Large intestine (tissue), 12 donors: ENCODE data around the gene MACO1. TPM values are rescaled to one million over a fixed set of nuclear protein-coding genes. Genes with fewer than 3 reads are reported as not detected.
"Not testable (repeated sequence)": the region's sequence is repeated elsewhere in the genome, so short reads cannot be mapped to it uniquely, and the experiment has no call there.

ENCODE experiments used
- DNase-seq, 2 donors: peaks; one replicate each; pipeline versions ENCODE4 v3.0.0 to v3.0.0-alpha.2; 2013
- H3K27ac ChIP-seq: one replicate; pipeline ENCODE4 v1.5.1; 2013; ENCODE audit warnings: low read length
- H3K27me3 ChIP-seq: 2 replicates; pipeline ENCODE4 v1.6.1; 2013; ENCODE audit warnings: low read length; ENCODE audit not compliant: control insufficient read depth, insufficient read depth
- H3K36me3 ChIP-seq: 2 replicates; pipeline ENCODE4 v1.6.1; 2013; ENCODE audit warnings: low read length; ENCODE audit not compliant: control insufficient read depth, insufficient read depth
- H3K4me1 ChIP-seq: one replicate; pipeline ENCODE4 v1.6.1; 2013; ENCODE audit warnings: low read length; ENCODE audit not compliant: control insufficient read depth, insufficient read depth
- H3K4me3 ChIP-seq: one replicate; pipeline ENCODE4 v1.5.1; 2013; ENCODE audit warnings: low read length
- H3K9me3 ChIP-seq: one replicate; pipeline ENCODE4 v1.6.1; 2013; ENCODE audit warnings: mild to moderate bottlenecking, low read depth, low read length, moderate library complexity; ENCODE audit not compliant: control insufficient read depth
- WGBS: methylation state at CpG from one replicate; pipeline ENCODE4 v1.1.5; 2013; ENCODE audit warnings: low lambda C conversion rate; ENCODE audit not compliant: insufficient coverage; 5-methylcytosine and 5-hydroxymethylcytosine counted together
- long read RNA-seq, 11 donors: transcript quantifications; one replicate each; lab custom pipeline, GENCODE V29; 2026
- polyA plus RNA-seq: library from polyadenylated mRNA; unstranded; fragments of 120-200 nt; gene quantifications from one replicate; pipeline ENCODE4 v1.2.1, GENCODE V29; 2013

The MACO1 gene
- polyA plus RNA-seq, result 17.5 TPM
- long read RNA-seq, donor 1, partial matches to known transcripts, result 0 of 1 reads
- long read RNA-seq, donor 1, other reads (novel, unspliced or antisense), result 0 of 1 reads
- long read RNA-seq, donor 2, partial matches to known transcripts, result 0 of 2 reads
- long read RNA-seq, donor 2, other reads (novel, unspliced or antisense), result 0 of 2 reads
- long read RNA-seq, donor 3, result 0 reads
- long read RNA-seq, donor 4, partial matches to known transcripts, result 0 of 1 reads
- long read RNA-seq, donor 4, other reads (novel, unspliced or antisense), result 0 of 1 reads
- long read RNA-seq, donor 5, partial matches to known transcripts, result 0 of 2 reads
- long read RNA-seq, donor 5, other reads (novel, unspliced or antisense), result 0 of 2 reads
- long read RNA-seq, donor 6, partial matches to known transcripts, result 0 of 1 reads
- long read RNA-seq, donor 6, other reads (novel, unspliced or antisense), result 0 of 1 reads
- long read RNA-seq, donor 7, partial matches to known transcripts, result 0 of 1 reads
- long read RNA-seq, donor 7, other reads (novel, unspliced or antisense), result 0 of 1 reads
- long read RNA-seq, donor 8, partial matches to known transcripts, result 0 of 4 reads
- long read RNA-seq, donor 8, other reads (novel, unspliced or antisense), result 0 of 4 reads
- long read RNA-seq, donor 9, partial matches to known transcripts, result 0 of 2 reads
- long read RNA-seq, donor 9, other reads (novel, unspliced or antisense), result 0 of 2 reads
- long read RNA-seq, donor 10, partial matches to known transcripts, result 0 of 2 reads
- long read RNA-seq, donor 10, other reads (novel, unspliced or antisense), result 0 of 2 reads
- long read RNA-seq, donor 11, partial matches to known transcripts, result 0 of 1 reads
- long read RNA-seq, donor 11, other reads (novel, unspliced or antisense), result 0 of 1 reads

DNA sequence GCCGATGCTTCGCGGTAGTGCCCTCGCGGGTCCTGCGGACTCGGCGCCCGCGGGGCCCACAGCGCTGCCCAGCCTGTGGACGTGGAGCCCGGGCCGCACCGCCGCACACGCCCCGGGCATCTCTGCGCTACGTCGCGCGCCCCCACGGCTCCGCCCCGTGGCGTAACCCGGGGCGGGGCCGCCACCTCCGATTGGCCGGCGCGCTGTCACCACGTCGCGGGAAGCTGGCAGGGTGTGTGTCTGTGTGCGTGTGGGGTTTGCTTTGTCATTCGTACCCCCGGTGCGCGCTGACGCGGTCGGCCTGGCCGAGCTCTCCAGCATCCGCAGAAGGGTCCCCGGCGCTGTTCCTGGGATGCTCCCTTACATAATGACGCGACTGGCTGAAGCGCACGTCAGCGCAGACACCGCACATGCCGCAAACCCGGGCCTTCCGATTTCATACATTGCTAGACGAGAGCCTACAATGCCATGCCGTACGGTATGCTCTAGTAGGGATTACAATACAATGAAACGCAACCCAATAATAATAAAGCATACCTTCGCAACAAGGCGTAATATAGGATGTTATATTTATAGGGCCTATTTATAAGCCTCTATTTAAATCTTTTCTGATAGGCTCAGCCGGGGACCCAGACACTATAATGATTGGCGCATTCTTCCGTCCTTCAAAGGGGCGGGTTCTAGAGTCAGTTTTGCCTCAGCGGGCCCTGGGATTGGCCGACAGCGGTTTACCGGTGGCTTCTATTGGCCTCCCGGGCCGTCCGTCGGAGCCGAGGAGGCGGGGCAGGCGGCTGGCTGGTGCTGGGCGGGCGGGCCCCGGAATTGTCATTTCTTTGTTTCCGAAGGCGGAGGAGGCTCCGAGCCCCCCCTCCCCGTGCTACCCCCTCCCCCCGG lies at the start of gene MACO1:
MACO1 (plus strand) TSS at position 825 of the 894 bp plus-strand sequence. CDS start 202 bp downstream, outside the sequence.
- peaks cover 7% of the 10 kb centered on the region for H3K4me1 ChIP-seq
- no peaks in the 10 kb centered on the region for H3K9me3 ChIP-seq
- no CpG with 5 or more reads among the region's 87 CpGs for WGBS
- no peaks in the 10 kb centered on the region for H3K27me3 ChIP-seq
- H3K27ac ChIP-seq, result peak within 1 kb of the TSS; percentile 93
- peak; percentile 95 to 99 for DNase-seq
- peak within 1 kb of the TSS; percentile 95 for H3K4me3 ChIP-seq
- H3K36me3 ChIP-seq, result no peaks in the 10 kb centered on the region

GRCh38 chr1:25382543-25382942 lies 48.2 kb upstream of the MACO1 start:
- not testable (repeated sequence) for H3K36me3 ChIP-seq, H3K27ac ChIP-seq, H3K4me1 ChIP-seq, DNase-seq, H3K9me3 ChIP-seq, H3K27me3 ChIP-seq, H3K4me3 ChIP-seq
- WGBS, result no CpG with 5 or more reads among the region's 1 CpG

DNA sequence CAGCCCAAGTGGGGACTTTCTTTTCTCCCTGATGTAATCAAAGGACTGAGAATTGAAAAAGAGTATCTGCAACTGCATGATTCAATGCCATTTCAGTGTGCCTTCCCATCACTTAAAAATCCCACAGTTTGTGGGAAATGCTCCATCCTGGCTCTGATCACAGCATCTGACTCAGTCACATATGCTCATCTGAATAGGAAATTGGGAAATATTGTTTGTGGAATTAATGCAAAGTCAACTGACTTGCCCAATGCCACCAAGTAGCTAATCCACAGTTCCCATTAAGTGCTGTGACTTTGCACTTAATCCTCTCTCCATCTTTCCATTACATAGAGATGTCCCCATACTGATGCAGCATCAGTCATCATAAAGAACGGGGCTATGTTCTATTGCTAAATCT lies 47.6 kb upstream of the MACO1 start:
- not testable (repeated sequence) for H3K27ac ChIP-seq, H3K4me3 ChIP-seq, H3K4me1 ChIP-seq, H3K36me3 ChIP-seq, H3K9me3 ChIP-seq, DNase-seq, H3K27me3 ChIP-seq
- no CpG with 5 or more reads among the region's 1 CpG for WGBS

DNA sequence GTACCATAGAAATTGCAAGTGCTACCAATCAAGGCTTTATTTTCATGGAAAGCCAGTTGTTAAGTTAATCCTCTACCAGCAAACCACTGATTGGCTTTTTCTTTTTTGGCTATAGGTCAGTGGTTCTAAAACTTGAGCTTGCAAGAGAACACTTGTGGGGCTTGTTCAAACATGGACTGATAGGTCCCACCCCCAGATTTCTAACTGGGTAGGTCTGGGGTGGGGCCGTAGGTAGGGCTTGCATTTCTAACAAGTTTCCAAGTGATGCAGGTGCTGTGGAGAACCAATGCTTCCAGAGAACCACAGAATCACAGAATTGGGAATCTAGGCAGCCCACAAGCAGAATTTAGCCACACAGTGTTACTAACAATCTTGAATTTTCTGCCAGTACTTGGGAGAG lies 46.8 kb upstream of the MACO1 start:
- H3K27ac ChIP-seq, result not testable (repeated sequence)
- WGBS, result no CpG with 5 or more reads among the region's 1 CpG

DNA sequence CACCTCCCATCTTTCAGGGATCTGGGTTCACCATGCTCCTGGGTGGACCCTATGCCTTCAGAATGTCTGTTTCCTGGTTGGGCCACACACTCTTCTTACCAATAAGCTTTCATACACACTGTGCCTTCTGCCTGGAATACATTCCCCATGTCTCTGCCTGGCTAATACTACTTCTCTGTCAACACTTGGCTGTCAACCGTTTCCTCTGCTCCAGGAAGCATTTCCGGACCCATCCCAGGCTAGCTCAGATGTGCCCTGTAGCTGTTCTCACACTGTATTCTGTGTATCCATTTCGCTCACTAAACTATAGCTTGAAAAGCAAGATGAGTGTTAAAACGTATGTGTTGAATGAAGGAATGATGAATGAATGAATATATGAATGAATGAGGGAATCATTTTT lies 43.6 kb upstream of the MACO1 start:
- no CpG with 5 or more reads among the region's 4 CpGs for WGBS
- H3K4me3 ChIP-seq, H3K36me3 ChIP-seq, H3K4me1 ChIP-seq, DNase-seq, H3K27me3 ChIP-seq, H3K9me3 ChIP-seq, H3K27ac ChIP-seq: not testable (repeated sequence)

More for the DNA sequence above, 46.8 kb upstream of the MACO1 start:
- not testable (repeated sequence) for H3K4me1 ChIP-seq, DNase-seq, H3K9me3 ChIP-seq, H3K36me3 ChIP-seq, H3K4me3 ChIP-seq, H3K27me3 ChIP-seq

- not testable (repeated sequence) for H3K4me1 ChIP-seq, H3K36me3 ChIP-seq, H3K27me3 ChIP-seq, H3K4me3 ChIP-seq, DNase-seq, H3K27ac ChIP-seq, H3K9me3 ChIP-seq
- no CpG with 5 or more reads among the region's 9 CpGs for WGBS
These were observed 42.0 kb upstream of the MACO1 start for GRCh38 chr1:25388691-25389090.

GRCh38 chr1:25389721-25390120 lies 41.0 kb upstream of the MACO1 start:
- not testable (repeated sequence) for H3K4me1 ChIP-seq, H3K27me3 ChIP-seq, H3K27ac ChIP-seq, H3K4me3 ChIP-seq, H3K9me3 ChIP-seq, H3K36me3 ChIP-seq, DNase-seq
- WGBS, result no CpG with 5 or more reads among the region's 3 CpGs

- Histone ChIP-seq H3K4me3 (no peak overlapping the region), H3K9me3 (no peaks in the 10 kb centered on the region), H3K27me3 (no peaks in the 10 kb centered on the region), H3K27ac (no peak overlapping the region), H3K4me1 (peaks cover 3% of the 10 kb centered on the region), H3K36me3 (no peaks in the 10 kb centered on the region)
- no CpG with 5 or more reads among the region's 6 CpGs for WGBS
- peak; percentile 22 to 27 for DNase-seq
These were observed 37.9 kb upstream of the MACO1 start for GRCh38 chr1:25392841-25393240.

GRCh38 chr1:25397549-25397948 lies 33.1 kb upstream of the MACO1 start:
- WGBS, result no CpG with 5 or more reads among the region's 10 CpGs

DNA sequence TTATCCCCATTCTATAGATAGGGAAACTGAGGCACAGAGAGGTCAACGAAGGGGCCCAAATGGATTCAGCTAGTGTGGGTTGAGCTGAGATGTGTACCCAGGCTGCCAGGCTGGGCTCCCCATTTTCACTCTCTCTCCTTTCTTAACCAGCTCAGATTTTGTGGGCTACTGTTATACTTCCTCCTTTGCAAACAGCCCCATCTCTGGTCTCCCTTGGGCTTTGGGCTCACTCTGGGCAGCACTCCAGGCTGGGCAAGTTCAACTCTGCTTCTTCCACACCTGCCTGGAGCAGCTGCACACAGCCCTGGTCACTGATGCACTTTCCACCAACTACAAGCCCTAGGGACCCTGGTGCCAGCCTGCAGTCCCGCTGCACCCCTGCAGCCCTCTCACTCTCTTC lies 32.6 kb upstream of the MACO1 start:
- not testable (repeated sequence) for H3K4me3 ChIP-seq, H3K36me3 ChIP-seq, H3K27ac ChIP-seq, H3K4me1 ChIP-seq, H3K9me3 ChIP-seq, DNase-seq, H3K27me3 ChIP-seq
- no CpG with 5 or more reads among the region's 2 CpGs for WGBS

More at GRCh38 chr1:25397549-25397948, 33.1 kb upstream of the MACO1 start:
- not testable (repeated sequence) for H3K27me3 ChIP-seq, DNase-seq, H3K27ac ChIP-seq, H3K9me3 ChIP-seq, H3K4me3 ChIP-seq, H3K36me3 ChIP-seq, H3K4me1 ChIP-seq
